ENCODE data around the gene IFT81.

DNA sequence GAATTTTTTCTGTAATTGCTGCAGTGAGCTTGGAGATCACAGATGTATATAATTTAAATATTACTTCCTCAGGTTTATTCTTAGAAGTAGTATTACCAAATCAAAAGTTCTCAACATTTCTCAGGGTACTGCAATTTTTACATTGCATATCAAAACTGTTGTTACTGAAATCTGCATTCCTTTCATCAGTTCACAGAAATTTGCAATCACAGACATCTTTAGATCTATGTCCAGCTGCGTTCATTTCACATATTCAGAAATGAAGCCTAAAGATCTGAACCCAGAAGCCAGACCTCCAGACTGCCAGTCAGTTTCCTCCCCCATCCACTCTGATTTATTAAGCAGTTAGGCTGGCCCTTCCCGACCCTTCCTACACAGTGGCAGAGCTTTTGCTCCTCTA, 18.2 kb upstream of the IFT81 start:
- TF ChIP-seq, protein P1, sequence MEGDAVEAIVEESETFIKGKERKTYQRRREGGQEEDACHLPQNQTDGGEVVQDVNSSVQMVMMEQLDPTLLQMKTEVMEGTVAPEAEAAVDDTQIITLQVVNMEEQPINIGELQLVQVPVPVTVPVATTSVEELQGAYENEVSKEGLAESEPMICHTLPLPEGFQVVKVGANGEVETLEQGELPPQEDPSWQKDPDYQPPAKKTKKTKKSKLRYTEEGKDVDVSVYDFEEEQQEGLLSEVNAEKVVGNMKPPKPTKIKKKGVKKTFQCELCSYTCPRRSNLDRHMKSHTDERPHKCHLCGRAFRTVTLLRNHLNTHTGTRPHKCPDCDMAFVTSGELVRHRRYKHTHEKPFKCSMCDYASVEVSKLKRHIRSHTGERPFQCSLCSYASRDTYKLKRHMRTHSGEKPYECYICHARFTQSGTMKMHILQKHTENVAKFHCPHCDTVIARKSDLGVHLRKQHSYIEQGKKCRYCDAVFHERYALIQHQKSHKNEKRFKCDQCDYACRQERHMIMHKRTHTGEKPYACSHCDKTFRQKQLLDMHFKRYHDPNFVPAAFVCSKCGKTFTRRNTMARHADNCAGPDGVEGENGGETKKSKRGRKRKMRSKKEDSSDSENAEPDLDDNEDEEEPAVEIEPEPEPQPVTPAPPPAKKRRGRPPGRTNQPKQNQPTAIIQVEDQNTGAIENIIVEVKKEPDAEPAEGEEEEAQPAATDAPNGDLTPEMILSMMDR (conservative IDR thresholded peaks at IDR 0.05; ENCODE audit: low read depth, low read length) = no peak
- no peak for TF ChIP-seq EZH2 (IDR thresholded peaks at IDR 0.05; ENCODE audit: borderline replicate concordance, low read depth, low read length, poor library complexity, severe bottlenecking)
